Subcutaneous abdominal adipose tissue (tissue), 5 donors: Measurements from ENCODE around the gene PRR20A.
"Not testable (repeated sequence)": the region's sequence is repeated elsewhere in the genome, so short reads cannot be mapped to it uniquely, and the experiment has no call there.

Experiments
- H3K27ac ChIP-seq: one replicate; pipeline ENCODE4 v1.7.0; 2013; ENCODE audit warnings: low read depth, mild to moderate bottlenecking, inconsistent platforms, low read length, moderate library complexity
- H3K27me3 ChIP-seq, 5 donors: one replicate each; pipeline ENCODE4 v1.7.0; 2013; ENCODE audit warnings: low read length in 5 of 5, inconsistent platforms in 1 of 5; ENCODE audit not compliant: control insufficient read depth in 5 of 5, insufficient read depth in 4 of 5
- H3K36me3 ChIP-seq, 5 donors: one replicate each; pipeline ENCODE4 v1.7.0; 2013; ENCODE audit warnings: low read length in 5 of 5; ENCODE audit not compliant: control insufficient read depth in 5 of 5, insufficient read depth in 5 of 5
- H3K4me1 ChIP-seq, 5 donors: one replicate each; pipeline ENCODE4 v1.7.0; 2013; ENCODE audit warnings: low read length in 5 of 5, mild to moderate bottlenecking in 3 of 5, moderate library complexity in 1 of 5; ENCODE audit not compliant: control insufficient read depth in 5 of 5, insufficient read depth in 5 of 5
- H3K4me3 ChIP-seq, 5 donors: one replicate each; pipeline ENCODE4 v1.7.0; 2013; ENCODE audit warnings: low read length in 5 of 5, low read depth in 1 of 5
- H3K9ac ChIP-seq, 5 donors: one replicate each; pipeline ENCODE4 v1.7.0; 2013; ENCODE audit warnings: low read length in 5 of 5, mild to moderate bottlenecking in 4 of 5, moderate library complexity in 3 of 5
- H3K9me3 ChIP-seq, 5 donors: one replicate each; pipeline ENCODE4 v1.7.0; 2013; ENCODE audit warnings: low read length in 5 of 5; ENCODE audit not compliant: control insufficient read depth in 5 of 5
- donor health status: healthy.
- donor health status: healthy.
- donor health status: healthy.
- donor health status: healthy.
- donor health status: healthy.

PRR20A gene

GRCh38 chr13:57140235-57140968, at the start of gene PRR20A:
Gene PRR20A, plus strand, starts transcription at chr13:57140918. Its CDS starts 387 bp downstream, at chr13:57141305.
- H3K36me3 ChIP-seq = not testable (repeated sequence)

GRCh38 chr13:57114945-57115344, 25.8 kb upstream of the PRR20A start:
- Histone ChIP-seq H3K9me3 (peaks cover 0 to 8% (median 5%) of the 10 kb centered on the region in 5 donors), H3K4me1 (peaks cover 0 to 3% (median 0%) of the 10 kb centered on the region in 5 donors), H3K27me3 (no peaks in the 10 kb centered on the region), H3K36me3 (no peaks in the 10 kb centered on the region), H3K27ac (no peak overlapping the region), H3K9ac (no peak overlapping the region), H3K4me3 (no peak overlapping the region)

More at GRCh38 chr13:57140235-57140968, at the start of gene PRR20A:
- not testable (repeated sequence) for H3K9me3 ChIP-seq, H3K4me3 ChIP-seq, H3K27me3 ChIP-seq, H3K9ac ChIP-seq, H3K27ac ChIP-seq
- H3K4me1 ChIP-seq = peaks cover 0 to 15% (median 0%) of the 10 kb centered on the region in 5 donors

DNA sequence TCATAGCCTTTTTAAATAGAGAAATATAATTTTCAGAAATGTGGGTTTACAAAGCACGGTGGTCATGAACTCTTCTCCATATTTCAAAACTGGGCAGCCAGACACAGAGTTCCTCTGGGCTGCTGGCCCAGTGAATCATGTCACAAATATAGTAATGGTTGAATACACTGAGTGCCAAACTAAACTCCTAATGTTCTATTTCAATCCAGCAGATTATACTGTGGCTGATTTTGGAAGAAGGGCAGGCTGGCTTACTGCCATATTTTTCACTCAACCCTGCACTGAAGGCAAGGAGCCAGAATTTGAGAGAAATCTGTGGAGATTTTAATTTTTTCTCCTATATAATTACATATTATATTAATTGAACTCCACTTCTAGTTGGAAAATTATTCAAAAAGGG, 17.0 kb upstream of the PRR20A start:
- H3K36me3 ChIP-seq = no peaks in the 10 kb centered on the region

DNA sequence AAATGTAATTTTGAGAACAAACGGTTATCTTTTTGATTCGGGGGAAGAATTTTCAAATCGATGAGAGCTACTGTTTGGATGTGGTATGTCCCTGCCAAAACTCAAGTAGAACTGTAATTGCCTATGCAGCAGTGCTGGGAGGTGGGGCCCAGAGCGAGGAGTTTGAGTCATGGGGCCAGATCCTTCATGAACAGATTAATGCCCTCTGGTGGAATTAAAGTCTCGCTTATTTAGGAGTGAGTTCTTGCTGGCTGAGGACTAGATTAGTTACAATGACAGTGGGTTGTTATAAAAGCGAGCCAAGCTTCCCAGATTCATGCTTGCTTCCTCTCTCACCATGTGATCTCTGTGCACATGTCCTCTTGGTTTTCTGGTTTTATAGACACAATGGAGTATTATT, 11.8 kb upstream of the PRR20A start:
- Histone ChIP-seq H3K27ac (no peak overlapping the region), H3K9me3 (no peaks in the 10 kb centered on the region), H3K27me3 (no peaks in the 10 kb centered on the region), H3K4me1 (peaks cover 0 to 5% (median 4%) of the 10 kb centered on the region in 5 donors), H3K36me3 (no peaks in the 10 kb centered on the region), H3K4me3 (no peak overlapping the region), H3K9ac (no peak overlapping the region)

More for the DNA sequence above, 17.0 kb upstream of the PRR20A start:
- no peaks in the 10 kb centered on the region for H3K9me3 ChIP-seq
- H3K27ac ChIP-seq = peak overlapping the region; percentile 86
- H3K27me3 ChIP-seq = no peaks in the 10 kb centered on the region
- no peak overlapping the region for H3K4me3 ChIP-seq
- H3K9ac ChIP-seq = no peak overlapping the region
- H3K4me1 ChIP-seq = peaks cover 0 to 15% (median 6%) of the 10 kb centered on the region in 5 donors

- Histone ChIP-seq H3K27me3 (no peaks in the 10 kb centered on the region), H3K4me1 (peaks cover 0 to 18% (median 0%) of the 10 kb centered on the region in 5 donors), H3K4me3 (peak overlapping the region in 1 of 5 donors; percentile 45), H3K9ac (peak overlapping the region in 1 of 5 donors; percentile 32), H3K27ac (no peak overlapping the region), H3K9me3 (no peaks in the 10 kb centered on the region), H3K36me3 (no peaks in the 10 kb centered on the region)
Observed at GRCh38 chr13:57136093-57136492, 4.6 kb upstream of the PRR20A start.

GRCh38 chr13:57137585-57137984, 3.1 kb upstream of the PRR20A start:
- no peaks in the 10 kb centered on the region for H3K27me3 ChIP-seq
- peaks cover 0 to 18% (median 0%) of the 10 kb centered on the region in 5 donors for H3K4me1 ChIP-seq
- no peaks in the 10 kb centered on the region for H3K9me3 ChIP-seq
- H3K9ac ChIP-seq = no peak overlapping the region
- H3K36me3 ChIP-seq = no peaks in the 10 kb centered on the region
- no peak overlapping the region for H3K4me3 ChIP-seq
- H3K27ac ChIP-seq = no peak overlapping the region

DNA sequence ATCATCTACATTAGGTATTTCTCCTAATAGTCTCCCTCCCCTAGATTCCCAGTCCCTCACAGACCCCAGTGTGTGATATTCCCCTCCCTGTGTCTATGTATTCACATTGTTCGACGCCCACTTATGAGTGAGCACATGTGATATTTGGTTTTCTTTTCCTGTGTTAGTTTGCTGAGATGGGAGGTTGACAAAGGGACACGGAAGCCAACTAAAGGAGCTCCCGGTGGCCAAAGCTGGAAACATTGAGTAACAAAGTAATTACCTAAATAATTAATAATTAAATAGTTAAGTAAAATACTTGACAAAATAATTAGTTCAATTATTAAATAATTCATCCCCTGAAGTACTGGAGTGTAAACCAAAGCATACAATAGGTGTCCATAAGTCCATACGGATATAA, 1.7 kb upstream of the PRR20A start:
- no peak overlapping the region for H3K4me3 ChIP-seq
- no peaks in the 10 kb centered on the region for H3K36me3 ChIP-seq
- H3K4me1 ChIP-seq = peaks cover 0 to 18% (median 0%) of the 10 kb centered on the region in 5 donors
- no peak overlapping the region for H3K9ac ChIP-seq
- H3K27ac ChIP-seq = no peak overlapping the region
- no peaks in the 10 kb centered on the region for H3K9me3 ChIP-seq
- no peaks in the 10 kb centered on the region for H3K27me3 ChIP-seq

DNA sequence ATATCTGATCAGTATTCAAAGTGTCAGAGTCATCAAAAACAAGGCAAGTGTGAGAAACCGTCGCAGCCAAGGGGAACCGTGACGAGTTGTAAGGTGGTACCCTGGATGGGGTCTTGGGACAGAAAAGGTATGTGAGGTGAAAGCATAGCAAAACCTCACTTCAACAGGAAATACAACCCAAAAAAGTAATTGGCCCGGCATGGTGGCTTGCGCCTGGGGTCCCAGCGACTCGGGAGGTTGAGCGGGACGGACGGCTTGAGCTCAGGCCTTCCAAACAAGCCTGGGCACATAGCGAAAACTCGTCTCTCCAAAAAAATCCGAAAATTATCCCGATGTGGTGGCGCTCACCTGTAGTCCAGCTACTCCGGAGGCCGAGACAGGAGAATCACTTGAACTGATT, 937 bp upstream of the PRR20A start:
- H3K27me3 ChIP-seq, H3K36me3 ChIP-seq, H3K9me3 ChIP-seq, H3K27ac ChIP-seq, H3K9ac ChIP-seq, H3K4me3 ChIP-seq: not testable (repeated sequence)
- H3K4me1 ChIP-seq = peaks cover 0 to 18% (median 0%) of the 10 kb centered on the region in 5 donors

DNA sequence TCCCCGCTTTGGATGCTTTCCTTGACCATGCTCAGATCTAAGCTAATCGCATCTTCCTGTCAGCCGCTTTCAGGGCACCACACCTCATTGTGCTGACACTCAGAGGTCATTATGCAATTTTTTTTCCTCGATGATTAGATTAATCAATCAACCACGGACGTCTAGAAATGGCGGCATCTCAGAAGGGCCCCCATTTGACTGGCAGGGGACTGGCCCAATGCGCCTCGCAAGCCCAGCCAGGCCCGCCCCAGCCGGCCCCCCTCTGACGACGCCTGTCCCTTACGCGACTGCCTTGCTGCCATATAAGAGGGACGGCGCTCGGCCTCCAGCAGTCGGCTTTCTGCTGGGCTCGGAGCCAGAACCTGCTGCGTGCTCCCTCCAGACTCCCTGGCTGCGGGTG, 6.5 kb downstream of the PRR20A start, which contains the start of gene PRR20B:
Gene PRR20B, plus strand, starts transcription at position 301 of the 400 bp plus-strand sequence. CDS start 387 bp downstream, outside the sequence.
- H3K9ac ChIP-seq, H3K27me3 ChIP-seq: not testable (repeated sequence)

GRCh38 chr13:57148106-57148505, 7.4 kb downstream of the PRR20A start:
- not testable (repeated sequence) for H3K9me3 ChIP-seq, H3K4me3 ChIP-seq, H3K27ac ChIP-seq, H3K9ac ChIP-seq, H3K27me3 ChIP-seq, H3K36me3 ChIP-seq, H3K4me1 ChIP-seq

More for the DNA sequence above, 6.5 kb downstream of the PRR20A start, which contains the start of gene PRR20B:
- H3K4me3 ChIP-seq, H3K4me1 ChIP-seq, H3K9me3 ChIP-seq, H3K36me3 ChIP-seq, H3K27ac ChIP-seq: not testable (repeated sequence)
